ENCODE data around the gene SIGLEC1.

DNA sequence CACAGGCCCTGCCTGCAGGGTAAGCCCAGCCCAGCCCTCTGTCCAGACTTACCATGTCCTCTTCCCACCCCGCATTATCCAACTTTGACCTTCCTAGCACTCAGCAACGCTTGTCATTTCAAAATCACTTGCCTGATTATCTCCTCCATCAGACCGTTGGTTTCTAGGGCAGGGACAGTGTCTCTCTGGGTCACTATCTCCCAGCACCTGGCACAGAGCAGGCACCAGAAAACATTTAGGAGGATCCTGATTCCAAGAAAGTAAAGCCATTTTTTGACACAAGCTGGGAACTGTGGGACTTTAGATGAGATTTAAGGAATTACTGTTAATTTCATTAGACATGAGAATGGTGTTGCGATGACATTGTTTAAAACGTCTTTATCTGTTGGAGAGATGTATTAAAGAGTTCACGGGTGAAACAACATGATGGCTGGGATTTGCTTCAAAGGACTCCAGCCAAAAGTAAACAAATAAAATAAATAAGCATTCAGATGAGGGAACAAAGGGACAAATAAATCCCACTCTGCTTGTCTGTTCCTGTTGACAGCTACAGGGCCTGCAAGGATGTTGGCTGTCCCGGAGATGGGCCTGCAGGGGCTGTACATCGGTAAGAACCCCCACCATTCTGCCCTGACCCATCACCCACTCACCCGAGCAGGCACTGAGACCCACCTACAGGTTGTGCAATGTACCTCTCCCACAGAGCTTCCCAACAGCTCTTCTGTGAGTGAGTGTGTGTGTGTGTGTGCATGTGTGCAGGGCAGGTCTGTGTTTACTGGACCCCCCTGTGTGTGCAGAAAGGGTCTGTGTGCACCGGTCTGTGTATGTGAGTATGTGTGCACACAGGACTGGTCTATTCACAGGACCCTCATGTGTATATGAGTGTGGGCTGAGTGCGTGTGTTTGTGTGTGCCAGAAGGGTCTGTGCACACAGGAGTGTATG, 26.0 kb upstream of the SIGLEC1 start:
- TF ChIP-seq, protein P1, sequence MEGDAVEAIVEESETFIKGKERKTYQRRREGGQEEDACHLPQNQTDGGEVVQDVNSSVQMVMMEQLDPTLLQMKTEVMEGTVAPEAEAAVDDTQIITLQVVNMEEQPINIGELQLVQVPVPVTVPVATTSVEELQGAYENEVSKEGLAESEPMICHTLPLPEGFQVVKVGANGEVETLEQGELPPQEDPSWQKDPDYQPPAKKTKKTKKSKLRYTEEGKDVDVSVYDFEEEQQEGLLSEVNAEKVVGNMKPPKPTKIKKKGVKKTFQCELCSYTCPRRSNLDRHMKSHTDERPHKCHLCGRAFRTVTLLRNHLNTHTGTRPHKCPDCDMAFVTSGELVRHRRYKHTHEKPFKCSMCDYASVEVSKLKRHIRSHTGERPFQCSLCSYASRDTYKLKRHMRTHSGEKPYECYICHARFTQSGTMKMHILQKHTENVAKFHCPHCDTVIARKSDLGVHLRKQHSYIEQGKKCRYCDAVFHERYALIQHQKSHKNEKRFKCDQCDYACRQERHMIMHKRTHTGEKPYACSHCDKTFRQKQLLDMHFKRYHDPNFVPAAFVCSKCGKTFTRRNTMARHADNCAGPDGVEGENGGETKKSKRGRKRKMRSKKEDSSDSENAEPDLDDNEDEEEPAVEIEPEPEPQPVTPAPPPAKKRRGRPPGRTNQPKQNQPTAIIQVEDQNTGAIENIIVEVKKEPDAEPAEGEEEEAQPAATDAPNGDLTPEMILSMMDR (IDR thresholded peaks at IDR 0.05; ENCODE audit: low read depth, low read length, poor library complexity, severe bottlenecking): no peak
- TF ChIP-seq EZH2phosphoT487 (IDR thresholded peaks at IDR 0.05; ENCODE audit: borderline replicate concordance, low read length): no peak
